ENCODE measurements around the gene AP3D1.

- TF ChIP-seq EP300 (IDR thresholded peaks at IDR 0.05) = no peak
- TF ChIP-seq CTCF (IDR thresholded peaks at IDR 0.05) = no peak
These were observed 94.6 kb downstream of the AP3D1 start for GRCh38 chr19:2056837-2057192.
